Kidney (tissue), 14 donors: ENCODE results near the gene NEK9. TPM values are rescaled to one million over a fixed set of nuclear protein-coding genes. Genes with fewer than 3 reads are reported as not detected.
"Not testable (repeated sequence)": the region's sequence is repeated elsewhere in the genome, so short reads cannot be mapped to it uniquely, and the experiment has no call there.

Source experiments
- DNase-seq, 5 donors: peaks; one replicate each; pipeline ENCODE4 v3.0.0-alpha.2; 2013 to 2020
- FAIRE-seq: peaks from 2 replicates; lab custom pipeline; 2012; peaks lifted over from hg19 to GRCh38; lab: Jason Lieb, UNC
- H3K27ac ChIP-seq, 2 donors: one replicate each; pipeline ENCODE4 v1.7.0; 2013; ENCODE audit warnings: low read depth in 2 of 2, low read length in 2 of 2, inconsistent platforms in 1 of 2
- H3K27me3 ChIP-seq: one replicate; pipeline ENCODE4 v1.7.1; 2013; ENCODE audit warnings: low read length, inconsistent platforms; ENCODE audit not compliant: control insufficient read depth, insufficient read depth
- H3K36me3 ChIP-seq, 3 donors: one replicate each; pipeline versions ENCODE4 v1.7.0 to v1.7.1; 2013; ENCODE audit warnings: low read length in 3 of 3, control low read depth in 1 of 3, inconsistent platforms in 1 of 3; ENCODE audit not compliant: insufficient read depth in 3 of 3, control insufficient read depth in 2 of 3
- H3K4me1 ChIP-seq, 3 donors: one replicate each; pipeline versions ENCODE4 v1.7.0 to v1.7.1; 2013; ENCODE audit warnings: low read length in 3 of 3, inconsistent platforms in 1 of 3, low read depth in 1 of 3; ENCODE audit not compliant: control insufficient read depth in 2 of 3, insufficient read depth in 2 of 3
- H3K4me3 ChIP-seq, 3 donors: one replicate each; pipeline versions ENCODE4 v1.7.0 to v1.8.1; 2013; ENCODE audit warnings: low read length in 3 of 3, control low read depth in 1 of 3, inconsistent platforms in 1 of 3
- H3K9ac ChIP-seq, 3 donors: one replicate each; pipeline versions ENCODE4 v1.7.0 to v1.7.1; 2013; ENCODE audit warnings: low read length in 3 of 3, control low read depth in 1 of 3, inconsistent platforms in 1 of 3
- H3K9me3 ChIP-seq, 3 donors: one replicate each; pipeline versions ENCODE4 v1.7.0 to v1.7.1; 2013; ENCODE audit warnings: low read length in 3 of 3, control low read depth in 1 of 3, inconsistent platforms in 1 of 3; ENCODE audit not compliant: control insufficient read depth in 2 of 3, insufficient read depth in 1 of 3
- CTCF ChIP-seq: IDR thresholded peaks from 3 replicates; pipeline ENCODE4 v1.5.1; 2012; ENCODE audit warnings: mild to moderate bottlenecking, moderate library complexity, borderline replicate concordance; ENCODE audit not compliant: insufficient read depth; ENCODE audit errors: extremely low read depth
- intact Hi-C: fragments of 100-400 bp; cut with DNase I; formaldehyde crosslinking; loops from one replicate; pipeline ENCODE4 v1.11.1; 2022
- polyA plus RNA-seq: library from polyadenylated mRNA; stranded (reverse); fragments of 350-450 nt; fragmentation: Illumina TruSeq; extraction: RNeasy Lipid Tissue Mini Kit (QIAGEN cat#74804); gene quantifications from one replicate; pipeline ENCODE4 v1.2.3, GENCODE V29; 2014; ENCODE audit warnings: low read depth, low replicate concordance; ENCODE audit not compliant: insufficient read depth
- total RNA-seq: library from RNA; stranded (reverse); fragmentation: NEBNext Ultra II Directional; extraction: Animal tissue kit (Norgen Biotek cat#: 25700); gene quantifications from one replicate; pipeline ENCODE4 v1.2.1, GENCODE V29; 2021
- donor health status: control.
- donor health status: control.
- donor health status: control.
- donor health status: control.
- donor health status: control.
- donor health status: DM: yes; HTN: yes; CAD: no.
- donor health status: Normal renal cell carcinoma (clear cell type).

NEK9 gene
- total and polyA plus RNA-seq, 2 donors from 2014 or later: 25.4 to 81.5 TPM

GRCh38 chr14:75068294-75069120 is 58.3 kb downstream of the NEK9 start:
- H3K27me3 ChIP-seq: no peaks in the 10 kb centered on the region
- peak overlapping the region; percentile 73 to 88 (median 82) for H3K4me3 ChIP-seq
- H3K9ac ChIP-seq: peak overlapping the region in 2 of 3 donors; percentile 68 to 77
- FAIRE-seq (no peak), DNase-seq (peak in 2 of 5 donors; percentile 61 to 68)
- peak overlapping the region; percentile 72 to 96 for H3K27ac ChIP-seq
- H3K9me3 ChIP-seq: no peaks in the 10 kb centered on the region
- H3K36me3 ChIP-seq: no peaks in the 10 kb centered on the region
- H3K4me1 ChIP-seq: peaks cover 4 to 11% (median 8%) of the 10 kb centered on the region in 3 donors
- intact Hi-C loops: no loop called here
- no peak for TF ChIP-seq CTCF

GRCh38 chr14:75067765-75068164 is 59.1 kb downstream of the NEK9 start:
- peaks cover 4 to 16% (median 13%) of the 10 kb centered on the region in 3 donors for H3K4me1 ChIP-seq
- peak overlapping the region in 1 of 3 donors; percentile 82 for H3K4me3 ChIP-seq
- H3K27ac ChIP-seq: peak overlapping the region in 1 of 2 donors; percentile 72
- H3K36me3 ChIP-seq, intact Hi-C loops, H3K27me3 ChIP-seq, FAIRE-seq, H3K9me3 ChIP-seq, DNase-seq, H3K9ac ChIP-seq: not testable (repeated sequence)

- FAIRE-seq (no peak), DNase-seq (no peak)
- TF ChIP-seq CTCF: no peak
- peaks cover 4 to 16% (median 13%) of the 10 kb centered on the region in 3 donors for H3K4me1 ChIP-seq
- intact Hi-C loops: no loop called here
- no peaks in the 10 kb centered on the region for H3K36me3 ChIP-seq
- no peaks in the 10 kb centered on the region for H3K27me3 ChIP-seq
- no peaks in the 10 kb centered on the region for H3K9me3 ChIP-seq
- H3K9ac ChIP-seq: no peak overlapping the region
- no peak overlapping the region for H3K27ac ChIP-seq
- peak overlapping the region in 1 of 3 donors; percentile 26 for H3K4me3 ChIP-seq
Observed at GRCh38 chr14:75067212-75067611, 59.6 kb downstream of the NEK9 start.

- Histone ChIP-seq H3K4me3 (no peak overlapping the region), H3K36me3 (no peaks in the 10 kb centered on the region), H3K4me1 (peaks cover 4 to 16% (median 13%) of the 10 kb centered on the region in 3 donors), H3K9ac (no peak overlapping the region), H3K9me3 (no peaks in the 10 kb centered on the region), H3K27me3 (no peaks in the 10 kb centered on the region), H3K27ac (no peak overlapping the region)
- no peak for DNase-seq
- intact Hi-C loops: no loop called here
- FAIRE-seq: no peak
- no peak for TF ChIP-seq CTCF
Observed at GRCh38 chr14:75066691-75067090, 60.2 kb downstream of the NEK9 start.
